HepG2 (cell line): ENCODE data around the gene JAGN1. TPM values are rescaled to one million over a fixed set of nuclear protein-coding genes. Genes with fewer than 3 reads are reported as not detected.

Source experiments
- ARID2 ChIP-seq: sonication (generic); formaldehyde crosslinking; IDR thresholded peaks from 2 replicates; pipeline ENCODE4 v1.8.1; 2022; ENCODE audit warnings: mild to moderate bottlenecking, missing genetic modification reagents, borderline replicate concordance
- ELF1 ChIP-seq: sonication (generic); formaldehyde crosslinking; IDR thresholded peaks from 2 replicates; pipeline ENCODE4 v1.4.0; 2020; ENCODE audit warnings: missing genetic modification reagents
- MATR3 ChIP-seq: sonication (generic); formaldehyde crosslinking; IDR thresholded peaks from 2 replicates; pipeline ENCODE4 v1.4.0; 2020; ENCODE audit warnings: missing genetic modification reagents
- NFYC ChIP-seq: IDR thresholded peaks from 2 replicates; pipeline ENCODE4 v1.6.1; 2016; ENCODE audit warnings: missing genetic modification reagents, missing compliant biosample characterization
- SATB2 ChIP-seq: sonication (generic); formaldehyde crosslinking; IDR thresholded peaks from 2 replicates; pipeline ENCODE4 v1.5.0; 2020; ENCODE audit warnings: missing genetic modification reagents
- SMAD9 ChIP-seq: sonication (generic); formaldehyde crosslinking; IDR thresholded peaks from 2 replicates; pipeline ENCODE4 v1.5.1; 2020; ENCODE audit warnings: mild to moderate bottlenecking, missing genetic modification reagents
- SUZ12 ChIP-seq: fragments of 150-350 bp; IDR thresholded peaks from 2 replicates; pipeline ENCODE4 v1.6.1; 2014; ENCODE audit warnings: low read depth, low read length
- TCF7L2 ChIP-seq: IDR thresholded peaks from 2 replicates; pipeline ENCODE4 v1.6.1; 2011; ENCODE audit warnings: mild to moderate bottlenecking, low read depth, low read length, moderate library complexity
- ZBTB21 ChIP-seq: sonication (generic); formaldehyde crosslinking; IDR thresholded peaks from 2 replicates; pipeline ENCODE4 v1.4.0; 2020; ENCODE audit warnings: missing genetic modification reagents
- ZFAT ChIP-seq: sonication (generic); formaldehyde crosslinking; conservative IDR thresholded peaks from 2 replicates; pipeline ENCODE4 v1.8.1; 2023; ENCODE audit warnings: missing genetic modification reagents, inconsistent platforms
- ZFYVE20 ChIP-seq: sonication (generic); formaldehyde crosslinking; IDR thresholded peaks from 2 replicates; pipeline ENCODE4 v1.8.0; 2023; ENCODE audit warnings: low read depth, mild to moderate bottlenecking, moderate library complexity, missing genetic modification reagents, borderline replicate concordance
- ZNF343 ChIP-seq: sonication (generic); formaldehyde crosslinking; IDR thresholded peaks from 2 replicates; pipeline ENCODE4 v1.4.0; 2020; ENCODE audit warnings: mild to moderate bottlenecking, missing genetic modification reagents
- ZNF430 ChIP-seq: sonication (generic); formaldehyde crosslinking; IDR thresholded peaks from 2 replicates; pipeline ENCODE4 v1.9.0; 2021; ENCODE audit warnings: mild to moderate bottlenecking, missing genetic modification reagents
- polyA plus RNA-seq, 8 experiments: library from polyadenylated mRNA; depleted of rRNA in 3 of 8; stranded (reverse) in 7 of 8; unstranded in 1 of 8; fragments of >200 nt; fragmentation: Illumina TruSeq in 4 of 8; extraction: Trizol in 4 of 8; gene quantifications; 2 replicates each; pipeline versions ENCODE4 v1.2.1 to v1.2.3, GENCODE V29; 2011 to 2016; ENCODE audit warnings: low read depth in 4 of 8, missing spikeins in 1 of 8, mixed read lengths in 1 of 8; ENCODE audit not compliant: insufficient read depth in 1 of 8
- total RNA-seq, 5 experiments: library from RNA; depleted of rRNA; stranded (reverse); fragments of >200 nt; fragmentation: Illumina TruSeq; extraction: Trizol; gene quantifications; 2 replicates each; pipeline ENCODE4 v1.2.3, GENCODE V29; 2016; ENCODE audit warnings: low read depth in 1 of 5
- TF ChIP-seq, protein P1 (sequence below): sonication (generic); formaldehyde crosslinking; IDR thresholded peaks from 2 replicates; pipeline ENCODE4 v1.5.0; 2020; ENCODE audit warnings: missing genetic modification reagents
- TF ChIP-seq, protein P2 (sequence below): sonication (generic); formaldehyde crosslinking; IDR thresholded peaks from 2 replicates; pipeline ENCODE4 v1.9.0; 2022; ENCODE audit warnings: missing genetic modification reagents, mild to moderate bottlenecking, borderline replicate concordance
- TF ChIP-seq, protein P3 (sequence below): sonication (generic); formaldehyde crosslinking; IDR thresholded peaks from 2 replicates; pipeline ENCODE4 v1.8.1; 2023; ENCODE audit warnings: mild to moderate bottlenecking, missing genetic modification reagents
- TF ChIP-seq, protein P4 (sequence below): IDR thresholded peaks from 2 replicates; pipeline ENCODE4 v1.6.1; 2016; ENCODE audit warnings: mild to moderate bottlenecking
- TF ChIP-seq, protein P5 (sequence below), 2 experiments: sonication (generic) in 1 of 2; formaldehyde crosslinking in 1 of 2; IDR thresholded peaks; 2 replicates each; pipeline versions ENCODE4 v1.4.0 to v1.6.1; 2016 to 2020; ENCODE audit warnings: borderline replicate concordance in 1 of 2, low read depth in 1 of 2, mild to moderate bottlenecking in 1 of 2, missing genetic modification reagents in 1 of 2

The JAGN1 gene
- total and polyA plus RNA-seq, 2 of the 13 experiments (the other 11 are each of a cell fraction or from before 2014, with no cell fraction given): 49.9 to 50.9 TPM

DNA sequence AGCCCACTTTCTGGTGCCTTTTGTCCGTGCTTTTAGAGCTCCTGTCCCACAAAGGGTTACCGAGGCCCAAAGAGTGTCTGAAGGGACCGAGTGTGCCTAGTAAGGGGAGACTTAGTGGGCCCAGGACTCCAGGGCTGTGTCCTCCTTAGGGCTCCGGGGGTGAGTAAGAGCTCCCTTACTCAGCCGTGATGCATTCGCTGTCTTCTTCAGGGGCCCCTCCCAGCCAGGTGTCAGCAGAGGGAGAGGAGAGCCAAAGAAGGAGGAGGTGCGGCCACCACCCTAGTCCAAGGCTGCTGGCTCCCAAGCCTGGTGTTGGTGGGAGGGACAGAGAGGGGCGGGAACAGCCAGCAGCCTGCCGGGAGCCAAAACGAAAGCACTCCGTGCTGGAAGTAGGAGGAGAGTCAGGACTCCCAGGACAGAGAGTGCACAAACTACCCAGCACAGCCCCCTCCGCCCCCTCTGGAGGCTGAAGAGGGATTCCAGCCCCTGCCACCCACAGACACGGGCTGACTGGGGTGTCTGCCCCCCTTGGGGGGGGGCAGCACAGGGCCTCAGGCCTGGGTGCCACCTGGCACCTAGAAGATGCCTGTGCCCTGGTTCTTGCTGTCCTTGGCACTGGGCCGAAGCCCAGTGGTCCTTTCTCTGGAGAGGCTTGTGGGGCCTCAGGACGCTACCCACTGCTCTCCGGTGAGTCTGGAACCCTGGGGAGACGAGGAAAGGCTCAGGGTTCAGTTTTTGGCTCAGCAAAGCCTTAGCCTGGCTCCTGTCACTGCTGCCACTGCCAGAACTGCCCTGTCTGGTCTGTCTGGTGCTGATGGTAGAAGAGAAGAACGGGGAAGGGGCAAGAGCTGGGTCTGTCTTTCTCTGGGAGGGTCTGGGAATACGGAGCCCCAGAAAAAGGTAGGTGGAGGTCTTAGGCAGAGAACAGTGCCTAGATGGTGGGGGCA, 26.6 kb downstream of the JAGN1 start, which contains the start of gene IL17RC (continued):
- no peak for TF ChIP-seq SATB2 (CRISPR knock-in tag)
- peak; percentile 63; the same call in 1 of the 2 replicates for TF ChIP-seq ZNF430
- TF ChIP-seq SUZ12: no peak
- TF ChIP-seq, protein P1, sequence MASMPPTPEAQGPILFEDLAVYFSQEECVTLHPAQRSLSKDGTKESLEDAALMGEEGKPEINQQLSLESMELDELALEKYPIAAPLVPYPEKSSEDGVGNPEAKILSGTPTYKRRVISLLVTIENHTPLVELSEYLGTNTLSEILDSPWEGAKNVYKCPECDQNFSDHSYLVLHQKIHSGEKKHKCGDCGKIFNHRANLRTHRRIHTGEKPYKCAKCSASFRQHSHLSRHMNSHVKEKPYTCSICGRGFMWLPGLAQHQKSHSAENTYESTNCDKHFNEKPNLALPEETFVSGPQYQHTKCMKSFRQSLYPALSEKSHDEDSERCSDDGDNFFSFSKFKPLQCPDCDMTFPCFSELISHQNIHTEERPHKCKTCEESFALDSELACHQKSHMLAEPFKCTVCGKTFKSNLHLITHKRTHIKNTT: no peak
- TF ChIP-seq, protein P2, sequence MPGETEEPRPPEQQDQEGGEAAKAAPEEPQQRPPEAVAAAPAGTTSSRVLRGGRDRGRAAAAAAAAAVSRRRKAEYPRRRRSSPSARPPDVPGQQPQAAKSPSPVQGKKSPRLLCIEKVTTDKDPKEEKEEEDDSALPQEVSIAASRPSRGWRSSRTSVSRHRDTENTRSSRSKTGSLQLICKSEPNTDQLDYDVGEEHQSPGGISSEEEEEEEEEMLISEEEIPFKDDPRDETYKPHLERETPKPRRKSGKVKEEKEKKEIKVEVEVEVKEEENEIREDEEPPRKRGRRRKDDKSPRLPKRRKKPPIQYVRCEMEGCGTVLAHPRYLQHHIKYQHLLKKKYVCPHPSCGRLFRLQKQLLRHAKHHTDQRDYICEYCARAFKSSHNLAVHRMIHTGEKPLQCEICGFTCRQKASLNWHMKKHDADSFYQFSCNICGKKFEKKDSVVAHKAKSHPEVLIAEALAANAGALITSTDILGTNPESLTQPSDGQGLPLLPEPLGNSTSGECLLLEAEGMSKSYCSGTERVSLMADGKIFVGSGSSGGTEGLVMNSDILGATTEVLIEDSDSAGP (CRISPR knock-in tag): peak; percentile 68; the same call in 1 of the 2 replicates
- TF ChIP-seq MATR3 (CRISPR knock-in tag): no peak
- TF ChIP-seq ARID2 (CRISPR knock-in tag): no peak
- no peak for TF ChIP-seq ZNF343
- TF ChIP-seq ZBTB21: no peak
- no peak for TF ChIP-seq ELF1 (CRISPR knock-in tag)
- TF ChIP-seq ZFAT (CRISPR knock-in tag): no peak
- TF ChIP-seq TCF7L2: no peak
- no peak for TF ChIP-seq ZFYVE20
- no peak for TF ChIP-seq NFYC
- TF ChIP-seq, protein P3, sequence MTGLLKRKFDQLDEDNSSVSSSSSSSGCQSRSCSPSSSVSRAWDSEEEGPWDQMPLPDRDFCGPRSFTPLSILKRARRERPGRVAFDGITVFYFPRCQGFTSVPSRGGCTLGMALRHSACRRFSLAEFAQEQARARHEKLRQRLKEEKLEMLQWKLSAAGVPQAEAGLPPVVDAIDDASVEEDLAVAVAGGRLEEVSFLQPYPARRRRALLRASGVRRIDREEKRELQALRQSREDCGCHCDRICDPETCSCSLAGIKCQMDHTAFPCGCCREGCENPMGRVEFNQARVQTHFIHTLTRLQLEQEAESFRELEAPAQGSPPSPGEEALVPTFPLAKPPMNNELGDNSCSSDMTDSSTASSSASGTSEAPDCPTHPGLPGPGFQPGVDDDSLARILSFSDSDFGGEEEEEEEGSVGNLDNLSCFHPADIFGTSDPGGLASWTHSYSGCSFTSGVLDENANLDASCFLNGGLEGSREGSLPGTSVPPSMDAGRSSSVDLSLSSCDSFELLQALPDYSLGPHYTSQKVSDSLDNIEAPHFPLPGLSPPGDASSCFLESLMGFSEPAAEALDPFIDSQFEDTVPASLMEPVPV (CRISPR knock-in tag): no peak
- TF ChIP-seq, protein P4, sequence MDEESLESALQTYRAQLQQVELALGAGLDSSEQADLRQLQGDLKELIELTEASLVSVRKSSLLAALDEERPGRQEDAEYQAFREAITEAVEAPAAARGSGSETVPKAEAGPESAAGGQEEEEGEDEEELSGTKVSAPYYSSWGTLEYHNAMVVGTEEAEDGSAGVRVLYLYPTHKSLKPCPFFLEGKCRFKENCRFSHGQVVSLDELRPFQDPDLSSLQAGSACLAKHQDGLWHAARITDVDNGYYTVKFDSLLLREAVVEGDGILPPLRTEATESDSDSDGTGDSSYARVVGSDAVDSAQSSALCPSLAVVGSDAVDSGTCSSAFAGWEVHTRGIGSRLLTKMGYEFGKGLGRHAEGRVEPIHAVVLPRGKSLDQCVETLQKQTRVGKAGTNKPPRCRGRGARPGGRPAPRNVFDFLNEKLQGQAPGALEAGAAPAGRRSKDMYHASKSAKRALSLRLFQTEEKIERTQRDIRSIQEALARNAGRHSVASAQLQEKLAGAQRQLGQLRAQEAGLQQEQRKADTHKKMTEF (CRISPR knock-in tag): no peak; the same call in 1 of the 2 replicates
- no peak for TF ChIP-seq SMAD9 (CRISPR knock-in tag)
- TF ChIP-seq, protein P5, sequence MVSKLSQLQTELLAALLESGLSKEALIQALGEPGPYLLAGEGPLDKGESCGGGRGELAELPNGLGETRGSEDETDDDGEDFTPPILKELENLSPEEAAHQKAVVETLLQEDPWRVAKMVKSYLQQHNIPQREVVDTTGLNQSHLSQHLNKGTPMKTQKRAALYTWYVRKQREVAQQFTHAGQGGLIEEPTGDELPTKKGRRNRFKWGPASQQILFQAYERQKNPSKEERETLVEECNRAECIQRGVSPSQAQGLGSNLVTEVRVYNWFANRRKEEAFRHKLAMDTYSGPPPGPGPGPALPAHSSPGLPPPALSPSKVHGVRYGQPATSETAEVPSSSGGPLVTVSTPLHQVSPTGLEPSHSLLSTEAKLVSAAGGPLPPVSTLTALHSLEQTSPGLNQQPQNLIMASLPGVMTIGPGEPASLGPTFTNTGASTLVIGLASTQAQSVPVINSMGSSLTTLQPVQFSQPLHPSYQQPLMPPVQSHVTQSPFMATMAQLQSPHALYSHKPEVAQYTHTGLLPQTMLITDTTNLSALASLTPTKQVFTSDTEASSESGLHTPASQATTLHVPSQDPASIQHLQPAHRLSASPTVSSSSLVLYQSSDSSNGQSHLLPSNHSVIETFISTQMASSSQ (IDR thresholded peaks at IDR 0.05; ENCODE audit: low read depth): no peak
- TF ChIP-seq, protein P5 (CRISPR knock-in tag; IDR thresholded peaks at IDR 0.05; ENCODE audit: borderline replicate concordance): no peak
